HUES64 (cell line): Measurements from ENCODE around the gene OBSCN.
"Not testable (repeated sequence)": the region's sequence is repeated elsewhere in the genome, so short reads cannot be mapped to it uniquely, and the experiment has no call there.

ENCODE experiments used
- H3K27ac ChIP-seq: 2 replicates; pipeline ENCODE4 v1.7.0; 2013; ENCODE audit warnings: low read depth, low read length, inconsistent platforms
- H3K27me3 ChIP-seq: 2 replicates; pipeline ENCODE4 v1.6.1; 2013; ENCODE audit warnings: mild to moderate bottlenecking, low read length; ENCODE audit not compliant: insufficient read depth
- H3K36me3 ChIP-seq: 2 replicates; pipeline ENCODE4 v1.6.1; 2013; ENCODE audit warnings: mild to moderate bottlenecking, low read length; ENCODE audit not compliant: insufficient read depth
- H3K4me1 ChIP-seq: 2 replicates; pipeline ENCODE4 v1.6.1; 2013; ENCODE audit warnings: mild to moderate bottlenecking, low read length, moderate library complexity; ENCODE audit not compliant: insufficient read depth
- H3K4me3 ChIP-seq: 2 replicates; pipeline ENCODE4 v1.5.1; 2013; ENCODE audit warnings: mild to moderate bottlenecking, low read length, moderate library complexity
- H3K9ac ChIP-seq: 2 replicates; pipeline ENCODE4 v1.6.1; 2013; ENCODE audit warnings: mild to moderate bottlenecking, low read depth, low read length
- H3K9me3 ChIP-seq: 2 replicates; pipeline ENCODE4 v1.6.1; 2013; ENCODE audit warnings: low read depth, low read length; ENCODE audit not compliant: insufficient read depth
- WGBS: fragments of 150-250, 120-280 bp; methylation state at CpG from one replicate; pipeline ENCODE4 v1.1.7; 2013; ENCODE audit warnings: missing lambda C conversion rate; 5-methylcytosine and 5-hydroxymethylcytosine counted together

OBSCN gene

GRCh38 chr1:228261706-228262105, 53.9 kb downstream of the OBSCN start:
- H3K36me3 ChIP-seq: peaks cover 36% of the 10 kb centered on the region
- H3K27ac ChIP-seq: no peak overlapping the region
- no peaks in the 10 kb centered on the region; the same call in 1 of the 2 replicates for H3K9me3 ChIP-seq
- no peak overlapping the region for H3K9ac ChIP-seq
- no peak overlapping the region for H3K4me3 ChIP-seq
- no peaks in the 10 kb centered on the region for H3K27me3 ChIP-seq
- H3K4me1 ChIP-seq: no peaks in the 10 kb centered on the region
- 71% methylated on average over 1 of the region's 1 CpG for WGBS

GRCh38 chr1:228262475-228262874, 54.6 kb downstream of the OBSCN start:
- WGBS: 93% methylated on average over 1 of the region's 1 CpG
- H3K9ac ChIP-seq: no peak overlapping the region
- peaks cover 31% of the 10 kb centered on the region for H3K36me3 ChIP-seq
- no peak overlapping the region for H3K4me3 ChIP-seq
- no peak overlapping the region for H3K27ac ChIP-seq
- no peaks in the 10 kb centered on the region for H3K27me3 ChIP-seq
- H3K4me1 ChIP-seq: no peaks in the 10 kb centered on the region
- H3K9me3 ChIP-seq: no peaks in the 10 kb centered on the region; the same call in 1 of the 2 replicates

- H3K9me3 ChIP-seq: no peaks in the 10 kb centered on the region; the same call in 1 of the 2 replicates
- 93% methylated on average over 10 of the region's 10 CpGs for WGBS
- no peaks in the 10 kb centered on the region for H3K4me1 ChIP-seq
- H3K9ac ChIP-seq: no peak overlapping the region
- peaks cover 24% of the 10 kb centered on the region for H3K36me3 ChIP-seq
- H3K27me3 ChIP-seq: no peaks in the 10 kb centered on the region
- no peak overlapping the region for H3K27ac ChIP-seq
- no peak overlapping the region for H3K4me3 ChIP-seq
These were observed 55.8 kb downstream of the OBSCN start for GRCh38 chr1:228263636-228264035.

GRCh38 chr1:228264090-228264829, 56.4 kb downstream of the OBSCN start:
- H3K4me1 ChIP-seq: no peaks in the 10 kb centered on the region
- H3K36me3 ChIP-seq: peaks cover 21% of the 10 kb centered on the region
- no peak overlapping the region for H3K9ac ChIP-seq
- H3K27me3 ChIP-seq: no peaks in the 10 kb centered on the region
- no peaks in the 10 kb centered on the region; the same call in 1 of the 2 replicates for H3K9me3 ChIP-seq
- no peak overlapping the region for H3K27ac ChIP-seq
- no peak overlapping the region for H3K4me3 ChIP-seq
- 96% methylated on average over 23 of the region's 24 CpGs for WGBS

- no peaks in the 10 kb centered on the region for H3K27me3 ChIP-seq
- no peak overlapping the region for H3K9ac ChIP-seq
- H3K36me3 ChIP-seq: peaks cover 16% of the 10 kb centered on the region; the same call in 1 of the 2 replicates
- H3K9me3 ChIP-seq: no peaks in the 10 kb centered on the region; the same call in 1 of the 2 replicates
- no peak overlapping the region for H3K4me3 ChIP-seq
- H3K4me1 ChIP-seq: no peaks in the 10 kb centered on the region
- H3K27ac ChIP-seq: no peak overlapping the region
These were observed 57.3 kb downstream of the OBSCN start for GRCh38 chr1:228265167-228265566.

- Histone ChIP-seq H3K9ac (no peak overlapping the region), H3K4me1 (no peaks in the 10 kb centered on the region), H3K27me3 (no peaks in the 10 kb centered on the region), H3K9me3 (no peaks in the 10 kb centered on the region), H3K4me3 (no peak overlapping the region), H3K27ac (no peak overlapping the region), H3K36me3 (0 out of 2 replicates have a peak, but pooled peaks cover 6% of the 10 kb centered on the region)
- WGBS: 90% methylated on average over 22 of the region's 22 CpGs
These were observed 60.4 kb downstream of the OBSCN start for GRCh38 chr1:228267962-228268880.

- Histone ChIP-seq H3K4me3 (no peak overlapping the region), H3K27ac (no peak overlapping the region), H3K9me3 (no peaks in the 10 kb centered on the region), H3K9ac (no peak overlapping the region), H3K36me3 (0 out of 2 replicates have a peak, but pooled peaks cover 6% of the 10 kb centered on the region), H3K27me3 (no peaks in the 10 kb centered on the region), H3K4me1 (no peaks in the 10 kb centered on the region)
- whole genome bisulfite sequencing: 97% methylated on average over 8 of the region's 8 CpGs
These were observed 61.0 kb downstream of the OBSCN start for GRCh38 chr1:228268881-228269265.

- H3K9me3 ChIP-seq: not testable (repeated sequence)
These were observed 61.6 kb downstream of the OBSCN start for GRCh38 chr1:228269431-228269830.

GRCh38 chr1:228270032-228270431, 62.2 kb downstream of the OBSCN start:
- H3K4me3 ChIP-seq: no peak overlapping the region
- no peak overlapping the region for H3K9ac ChIP-seq
- 0 out of 2 replicates have a peak, but pooled peaks cover 6% of the 10 kb centered on the region for H3K36me3 ChIP-seq
- peaks cover 7% of the 10 kb centered on the region; the same call in 1 of the 2 replicates for H3K27me3 ChIP-seq
- no peaks in the 10 kb centered on the region for H3K9me3 ChIP-seq
- 87% methylated on average over 1 of the region's 1 CpG for WGBS
- H3K27ac ChIP-seq: no peak overlapping the region
- no peaks in the 10 kb centered on the region for H3K4me1 ChIP-seq

More at GRCh38 chr1:228269431-228269830, 61.6 kb downstream of the OBSCN start:
- not testable (repeated sequence) for H3K4me1 ChIP-seq, H3K4me3 ChIP-seq, H3K27ac ChIP-seq, H3K27me3 ChIP-seq, H3K9ac ChIP-seq, H3K36me3 ChIP-seq
- 97% methylated on average over 11 of the region's 17 CpGs for WGBS

GRCh38 chr1:228271701-228272251, 63.9 kb downstream of the OBSCN start:
- H3K4me1 ChIP-seq: no peaks in the 10 kb centered on the region
- H3K36me3 ChIP-seq: no peaks in the 10 kb centered on the region
- H3K4me3 ChIP-seq: no peak overlapping the region
- 94% methylated on average over 19 of the region's 19 CpGs for WGBS
- H3K27me3 ChIP-seq: peaks cover 9% of the 10 kb centered on the region; the same call in 1 of the 2 replicates
- no peak overlapping the region for H3K27ac ChIP-seq
- no peaks in the 10 kb centered on the region for H3K9me3 ChIP-seq
- H3K9ac ChIP-seq: no peak overlapping the region

- no peak overlapping the region for H3K4me3 ChIP-seq
These were observed 64.5 kb downstream of the OBSCN start for GRCh38 chr1:228272331-228272791.

More at GRCh38 chr1:228272331-228272791, 64.5 kb downstream of the OBSCN start:
- 95% methylated on average over 7 of the region's 7 CpGs for WGBS
- Histone ChIP-seq H3K4me1 (no peaks in the 10 kb centered on the region), H3K27ac (no peak overlapping the region), H3K9ac (no peak overlapping the region), H3K27me3 (peaks cover 9% of the 10 kb centered on the region; the same call in 1 of the 2 replicates), H3K9me3 (no peaks in the 10 kb centered on the region), H3K36me3 (peaks cover 5% of the 10 kb centered on the region; the same call in 1 of the 2 replicates)
